IPS-18c (cell line): Measurements from ENCODE around the gene TMEM221.

Experiments
- H3K4me3 ChIP-seq: 2 replicates; pipeline ENCODE4 v1.7.0; 2013; ENCODE audit warnings: low read depth, mild to moderate bottlenecking, low read length, moderate library complexity; ENCODE audit not compliant: insufficient read depth
- H3K9me3 ChIP-seq: one replicate; pipeline ENCODE4 v1.6.1; 2013; ENCODE audit warnings: mild to moderate bottlenecking, low read length, moderate library complexity; ENCODE audit not compliant: control insufficient read depth, insufficient read depth

The TMEM221 gene

GRCh38 chr19:17448131-17448967 is at the start of gene TMEM221:
TSS of gene TMEM221 (minus strand) at chr19:17448668. CDS start at chr19:17448462, 206 bp downstream.
- H3K9me3 ChIP-seq, result no peaks in the 10 kb centered on the region
- peak within 1 kb of the TSS; percentile 56 for H3K4me3 ChIP-seq

GRCh38 chr19:17497149-17497798 is 48.8 kb upstream of the TMEM221 start:
- H3K4me3 ChIP-seq, result no peak overlapping the region
- H3K9me3 ChIP-seq, result no peaks in the 10 kb centered on the region

GRCh38 chr19:17496337-17496997 is 48.0 kb upstream of the TMEM221 start:
- Histone ChIP-seq H3K4me3 (no peak overlapping the region), H3K9me3 (no peaks in the 10 kb centered on the region)

DNA sequence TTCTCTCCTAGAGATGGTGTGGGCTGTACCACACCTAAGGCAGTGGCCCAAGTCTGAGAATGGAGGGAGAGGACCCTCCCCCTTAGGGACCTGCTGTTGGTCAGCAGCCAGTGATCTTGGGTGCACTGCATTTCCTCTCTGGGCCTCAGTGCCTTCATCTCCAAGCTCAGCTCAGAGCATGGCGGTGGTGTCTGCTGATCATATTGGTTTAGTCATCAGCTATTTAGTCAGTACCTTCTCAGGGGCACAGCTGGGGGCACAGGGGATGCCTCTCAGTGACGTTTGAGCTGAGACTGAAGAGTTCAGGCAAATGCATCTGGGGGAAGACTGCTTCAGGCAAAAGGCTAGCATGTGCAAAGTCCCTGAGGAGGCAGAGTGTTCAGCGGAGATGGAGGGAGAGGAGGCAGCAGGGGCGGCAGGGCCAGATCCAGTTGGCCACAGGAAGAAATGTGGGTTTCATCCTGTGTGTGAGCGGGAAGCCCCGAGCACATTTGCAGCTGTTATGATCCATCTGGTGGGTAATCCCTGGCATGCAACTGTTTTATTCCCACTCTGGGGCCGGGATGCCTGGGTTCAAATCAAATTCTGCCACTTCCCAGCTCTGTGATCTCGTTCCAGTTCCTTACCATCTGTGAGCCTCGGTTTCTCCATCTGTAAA is 47.3 kb upstream of the TMEM221 start:
- H3K9me3 ChIP-seq, result no peaks in the 10 kb centered on the region
- no peak overlapping the region for H3K4me3 ChIP-seq

DNA sequence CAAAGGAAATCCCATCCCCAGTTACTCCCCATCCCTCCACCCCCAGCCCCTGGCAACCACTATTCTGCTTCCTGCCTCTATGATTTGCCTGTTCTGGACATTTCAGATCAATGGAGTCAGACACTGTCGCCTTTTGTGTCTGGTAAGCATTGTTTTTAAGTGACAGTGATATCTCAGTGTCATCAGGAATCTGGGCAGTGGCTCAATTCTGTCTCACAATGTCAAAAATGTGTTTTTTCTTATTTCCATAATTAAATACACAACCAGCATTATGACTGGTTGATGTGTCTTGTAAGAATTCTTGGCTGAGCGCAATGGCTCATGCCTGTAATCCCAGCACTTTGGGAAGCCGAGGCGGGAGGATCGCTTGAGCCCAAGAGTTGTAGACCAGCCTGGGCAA is 42.8 kb upstream of the TMEM221 start:
- H3K9me3 ChIP-seq, result peaks cover 2% of the 10 kb centered on the region
- no peak overlapping the region for H3K4me3 ChIP-seq

DNA sequence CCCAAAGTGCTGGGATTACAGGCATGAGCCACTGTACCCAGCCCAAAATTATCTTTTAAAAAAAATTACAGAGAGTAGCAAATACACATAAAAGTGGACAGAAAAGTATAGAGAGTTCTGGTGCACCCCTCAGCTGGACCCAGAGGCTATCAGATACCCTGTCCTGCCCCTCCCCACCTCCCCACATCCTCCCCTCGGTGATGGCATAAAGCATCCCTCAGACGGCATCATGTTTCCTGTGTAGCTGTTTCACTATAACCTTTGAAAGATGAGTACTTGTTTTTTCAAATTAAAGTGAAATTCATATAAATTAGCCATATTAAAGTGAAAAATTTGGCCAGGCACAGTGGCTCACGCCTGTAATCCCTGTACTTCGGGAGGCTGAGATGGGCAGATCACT is 41.9 kb upstream of the TMEM221 start:
- H3K9me3 ChIP-seq, result peaks cover 2% of the 10 kb centered on the region
- no peak overlapping the region for H3K4me3 ChIP-seq

GRCh38 chr19:17489392-17490030 is 41.0 kb upstream of the TMEM221 start:
- peaks cover 2% of the 10 kb centered on the region for H3K9me3 ChIP-seq
- no peak overlapping the region for H3K4me3 ChIP-seq

DNA sequence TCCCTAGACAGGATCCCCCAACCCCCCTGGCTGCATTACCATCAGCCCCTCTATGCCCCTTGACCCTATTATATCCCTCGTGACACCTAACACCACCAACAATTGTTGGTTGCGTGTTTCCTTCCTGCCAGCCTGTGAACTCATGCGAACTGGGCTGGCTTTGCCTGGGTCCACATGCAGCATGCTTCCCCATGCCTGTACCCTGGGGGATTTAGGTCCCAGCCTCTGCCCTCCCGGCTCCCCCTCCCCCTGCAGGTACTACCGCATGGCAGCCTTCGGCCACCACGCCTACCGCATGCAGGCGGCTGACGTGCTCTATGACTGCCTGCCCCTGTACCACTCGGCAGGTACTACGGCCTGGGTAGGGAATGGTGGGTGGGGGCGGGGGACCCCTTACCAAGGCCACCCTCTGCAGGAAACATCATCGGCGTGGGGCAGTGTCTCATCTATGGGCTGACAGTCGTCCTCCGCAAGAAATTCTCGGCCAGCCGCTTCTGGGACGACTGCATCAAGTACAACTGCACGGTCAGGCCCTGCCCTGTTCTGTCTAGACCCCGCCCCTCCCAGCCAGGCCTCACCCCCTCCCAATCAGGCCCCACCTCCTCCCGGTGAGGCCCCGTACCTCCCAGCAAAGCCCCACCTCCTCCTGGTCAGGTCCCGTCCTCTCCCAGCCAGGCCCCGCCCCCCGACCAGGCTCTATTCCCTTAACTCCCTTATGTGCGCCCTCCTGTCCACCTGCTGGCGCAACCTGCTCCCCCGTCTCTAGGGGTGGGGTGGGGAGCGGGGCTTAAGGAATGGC is 40.3 kb upstream of the TMEM221 start:
- Histone ChIP-seq H3K9me3 (peaks cover 2% of the 10 kb centered on the region), H3K4me3 (peak overlapping the region; percentile 54)

DNA sequence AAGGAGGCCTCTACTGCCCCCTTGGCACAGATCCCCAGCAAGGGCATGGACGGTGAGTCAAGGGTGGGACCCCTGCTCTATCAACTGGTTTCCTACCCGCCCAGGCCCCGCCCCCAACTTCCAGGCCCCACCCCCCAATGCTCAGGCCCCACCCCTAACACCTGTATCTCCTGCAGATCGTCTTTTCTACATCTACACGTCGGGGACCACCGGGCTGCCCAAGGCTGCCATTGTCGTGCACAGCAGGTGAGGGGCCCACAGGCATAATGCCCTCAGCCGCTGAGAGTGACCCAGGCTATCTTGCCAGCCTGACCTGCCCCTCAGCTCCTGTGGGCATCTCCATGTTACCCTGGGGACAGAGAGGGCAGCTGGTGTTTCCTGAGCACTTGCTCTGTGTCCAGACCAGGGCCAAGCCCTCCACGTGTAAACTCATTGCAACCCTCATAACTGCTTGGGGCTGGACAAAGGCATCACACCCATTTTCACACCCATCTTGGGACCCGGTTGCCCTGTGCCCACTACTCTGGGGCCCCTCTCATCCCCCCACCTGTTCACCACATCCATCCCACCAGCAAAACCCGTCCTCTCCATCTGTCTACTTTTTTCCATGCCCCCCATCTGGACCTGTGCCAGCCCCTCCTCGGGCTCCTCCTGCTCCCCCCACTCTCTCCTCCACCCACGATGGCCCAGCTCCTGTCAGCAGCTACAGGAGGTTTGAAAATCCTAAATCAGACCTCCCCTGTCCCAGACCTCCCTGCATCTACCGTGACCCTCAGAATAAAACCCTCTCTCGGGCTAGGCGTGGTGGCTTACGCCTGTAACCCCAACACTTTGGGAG is 39.0 kb upstream of the TMEM221 start:
- Histone ChIP-seq H3K4me3 (no peak overlapping the region), H3K9me3 (peaks cover 2% of the 10 kb centered on the region)

GRCh38 chr19:17486545-17487240 is 38.2 kb upstream of the TMEM221 start:
- H3K9me3 ChIP-seq, result peaks cover 2% of the 10 kb centered on the region
- H3K4me3 ChIP-seq, result no peak overlapping the region

DNA sequence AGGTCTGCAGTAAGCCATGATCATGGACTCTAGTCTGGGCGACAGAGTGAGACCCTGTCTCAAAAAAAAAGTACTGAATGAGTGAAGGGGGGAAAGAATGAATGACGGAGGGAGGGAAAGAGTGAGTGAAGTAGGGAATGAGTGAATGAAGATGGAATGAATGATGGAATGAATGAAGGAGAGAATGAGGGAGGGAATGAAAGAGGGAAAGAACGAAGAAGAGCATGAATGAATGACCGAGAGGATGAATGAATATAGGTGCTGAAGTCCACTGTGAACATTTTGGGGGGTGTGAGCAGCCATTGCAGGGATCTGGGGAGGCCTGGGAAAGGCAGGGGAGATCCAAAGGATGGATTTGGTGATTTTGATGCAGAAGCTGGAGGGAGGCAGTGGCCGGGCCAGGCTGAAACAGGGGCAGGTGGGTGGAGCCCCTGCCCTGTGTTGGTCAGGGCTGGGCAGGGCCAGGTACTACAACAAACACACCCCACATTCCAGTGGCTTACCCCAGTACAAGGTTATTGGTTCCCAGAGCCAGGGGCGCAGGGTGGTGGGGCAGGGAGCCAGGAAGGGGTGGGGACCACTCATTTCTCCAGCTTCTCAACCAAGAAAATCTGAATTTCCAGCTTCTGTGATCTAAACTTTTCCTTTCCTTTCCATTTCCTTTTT is 36.2 kb upstream of the TMEM221 start:
- no peak overlapping the region for H3K4me3 ChIP-seq

DNA sequence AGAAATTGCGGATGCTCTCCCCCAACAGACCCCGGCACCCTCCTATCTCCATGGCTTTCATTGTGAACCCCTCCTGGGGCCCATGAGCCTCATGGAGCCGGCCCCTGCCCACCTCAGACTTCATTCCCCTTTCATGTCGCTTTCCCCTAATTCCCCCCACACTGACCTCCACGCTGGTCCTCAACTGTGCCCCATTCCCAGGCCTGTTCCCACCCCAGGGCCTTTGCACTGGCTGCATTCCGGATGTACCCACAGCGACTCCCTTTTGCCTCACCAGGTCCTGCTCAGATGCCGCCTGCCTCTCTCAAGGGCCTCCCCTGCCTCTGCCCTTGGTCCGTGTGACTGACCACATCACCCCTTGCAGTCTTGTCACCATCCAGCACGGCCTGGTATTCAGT is 35.1 kb upstream of the TMEM221 start:
- no peak overlapping the region for H3K4me3 ChIP-seq
- peaks cover 2% of the 10 kb centered on the region for H3K9me3 ChIP-seq

More for the DNA sequence above, 36.2 kb upstream of the TMEM221 start:
- H3K9me3 ChIP-seq, result peaks cover 2% of the 10 kb centered on the region

GRCh38 chr19:17482877-17483604 is 34.6 kb upstream of the TMEM221 start:
- H3K9me3 ChIP-seq, result peaks cover 2% of the 10 kb centered on the region
- H3K4me3 ChIP-seq, result no peak overlapping the region

GRCh38 chr19:17481986-17482385 is 33.5 kb upstream of the TMEM221 start:
- H3K4me3 ChIP-seq, result no peak overlapping the region
- no peaks in the 10 kb centered on the region for H3K9me3 ChIP-seq
